ENCODE measurements around the gene MYPOP. TPM values are rescaled to one million over a fixed set of nuclear protein-coding genes. Genes with fewer than 3 reads are reported as not detected.

The MYPOP gene, protein sequence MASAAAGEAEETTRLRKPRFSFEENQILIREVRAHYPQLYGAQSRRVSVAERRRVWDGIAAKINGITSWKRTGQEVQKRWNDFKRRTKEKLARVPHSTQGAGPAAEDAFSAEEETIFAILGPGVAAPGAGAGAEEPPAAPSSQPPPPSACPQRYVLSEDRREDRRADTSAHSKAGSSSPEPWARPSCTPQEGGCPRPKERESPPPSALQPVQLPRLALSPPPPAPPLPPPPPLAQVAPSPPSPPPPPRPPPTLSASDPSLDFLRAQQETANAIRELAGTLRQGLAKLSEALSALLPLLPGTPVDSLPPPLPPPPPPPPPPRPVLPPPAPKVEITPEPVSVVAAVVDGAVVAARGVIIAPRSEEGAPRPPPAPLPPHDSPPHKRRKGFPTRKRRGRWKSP
- 1.3 and 2.0 TPM in 2 replicates for total RNA-seq

DNA sequence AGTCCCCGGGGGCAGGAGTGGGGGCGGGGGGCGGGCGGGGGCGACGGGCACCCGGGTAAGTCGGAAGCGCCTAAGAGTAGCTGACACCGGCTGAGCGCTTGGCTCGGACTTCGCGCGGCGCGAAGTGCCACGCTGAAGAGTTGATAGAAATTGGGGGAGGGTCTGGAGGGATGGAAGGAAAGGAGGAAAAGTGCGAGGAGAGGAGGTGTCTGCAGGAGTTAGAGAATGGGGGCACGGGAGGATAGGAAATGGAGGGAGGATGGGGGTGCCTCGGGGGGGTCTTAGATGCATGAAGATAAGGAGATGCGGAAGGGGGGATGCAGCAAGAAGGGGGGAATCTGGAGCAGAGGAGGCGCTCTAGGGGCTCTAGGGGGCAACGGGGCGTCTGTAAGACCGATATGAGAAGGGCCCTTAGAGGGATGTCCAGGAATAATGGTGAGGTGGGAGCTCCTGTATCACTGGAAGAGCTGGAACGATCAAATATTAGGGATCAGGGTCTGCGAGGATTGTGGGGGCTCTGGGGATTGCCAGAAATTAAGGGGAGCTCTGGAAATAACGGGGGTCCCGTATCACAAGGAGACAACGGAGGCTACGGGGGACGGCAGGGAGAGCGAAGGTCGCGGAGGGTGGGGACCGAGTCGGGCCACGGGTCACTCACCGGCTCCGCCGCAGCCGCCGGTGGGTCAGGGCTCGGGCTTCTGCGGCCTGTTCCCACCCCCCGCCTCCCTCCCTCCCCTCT, at the start of gene MYPOP:
TSS of gene MYPOP (minus strand) at position 702 of the 739 bp plus-strand sequence. CDS start 840 bp downstream, outside the sequence.
- peak within 1 kb of the TSS; percentile 91 for H3K4me3 ChIP-seq (ENCODE audit: low read depth, low read length)
- TF ChIP-seq CTCF (conservative IDR thresholded peaks at IDR 0.05; ENCODE audit: low read depth, low read length): no peak

GRCh38 chr19:45947926-45948325, 45.5 kb upstream of the MYPOP start:
- no peak for TF ChIP-seq CTCF (conservative IDR thresholded peaks at IDR 0.05; ENCODE audit: low read depth, low read length)

More for the DNA sequence above, at the start of gene MYPOP:
- no peak for DNase-seq (ENCODE audit: low read depth)

DNA sequence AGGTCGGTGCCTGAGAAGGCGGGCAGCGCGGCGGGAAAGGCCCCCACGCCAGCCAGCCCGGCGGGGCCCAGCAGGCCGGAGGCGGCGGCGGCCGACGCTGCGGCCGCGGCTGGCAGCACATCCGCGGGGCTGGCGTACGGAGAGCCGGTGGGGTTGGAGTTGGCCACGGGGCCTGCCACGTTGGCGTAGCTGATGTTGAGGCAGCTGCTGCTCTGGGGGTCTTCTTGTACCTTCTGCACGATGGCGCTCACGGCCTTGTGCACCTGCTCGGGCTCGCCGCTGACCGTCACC, 38.0 kb upstream of the MYPOP start:
- no peak for DNase-seq (ENCODE audit: low read depth)
- H3K4me3 ChIP-seq (ENCODE audit: low read depth, low read length): no peak overlapping the region
- no peak for TF ChIP-seq CTCF (conservative IDR thresholded peaks at IDR 0.05; ENCODE audit: low read depth, low read length)

More at GRCh38 chr19:45947926-45948325, 45.5 kb upstream of the MYPOP start:
- peak; percentile 10 for DNase-seq (ENCODE audit: low read depth)
- no peak overlapping the region for H3K4me3 ChIP-seq (ENCODE audit: low read depth, low read length)

GRCh38 chr19:45939792-45940514, 37.5 kb upstream of the MYPOP start:
- H3K4me3 ChIP-seq (ENCODE audit: low read depth, low read length): no peak overlapping the region
- TF ChIP-seq CTCF (conservative IDR thresholded peaks at IDR 0.05; ENCODE audit: low read depth, low read length): no peak

DNA sequence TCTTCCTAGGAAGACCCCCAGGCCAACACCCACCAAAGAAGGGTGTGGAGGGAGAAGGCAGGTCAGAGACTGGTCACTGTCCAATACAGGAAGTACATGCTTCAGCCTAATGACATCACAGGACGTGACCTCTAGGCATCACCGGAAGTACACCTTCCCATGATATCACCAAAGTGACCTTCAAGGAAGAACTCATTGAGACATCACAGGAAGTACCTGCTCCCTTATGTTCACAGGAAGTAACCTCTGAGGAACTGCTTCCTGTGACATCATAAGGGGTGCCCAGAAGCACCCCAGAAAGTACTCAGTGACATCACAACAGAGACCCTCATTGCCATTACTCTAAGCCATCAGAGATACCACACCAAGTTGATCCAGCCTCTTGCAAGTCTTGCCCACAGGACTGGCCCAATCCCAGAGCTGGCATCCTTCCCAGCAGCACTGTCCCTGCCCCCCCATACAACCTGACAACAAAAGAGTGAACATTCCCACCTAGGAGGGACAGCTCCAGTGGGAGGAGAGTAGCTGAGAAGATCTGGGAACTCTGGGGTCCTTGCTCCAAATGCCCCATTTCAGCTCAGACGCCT, 36.4 kb upstream of the MYPOP start:
- H3K4me3 ChIP-seq (ENCODE audit: low read depth, low read length): no peak overlapping the region
- no peak for TF ChIP-seq CTCF (conservative IDR thresholded peaks at IDR 0.05; ENCODE audit: low read depth, low read length)
- DNase-seq (ENCODE audit: low read depth): no peak

More at GRCh38 chr19:45939792-45940514, 37.5 kb upstream of the MYPOP start:
- DNase-seq (ENCODE audit: low read depth): no peak

- no peak for DNase-seq (ENCODE audit: low read depth)
- TF ChIP-seq CTCF (conservative IDR thresholded peaks at IDR 0.05; ENCODE audit: low read depth, low read length): no peak
Observed at GRCh38 chr19:45935267-45935666, 32.9 kb upstream of the MYPOP start.

More at GRCh38 chr19:45935267-45935666, 32.9 kb upstream of the MYPOP start:
- no peak overlapping the region for H3K4me3 ChIP-seq (ENCODE audit: low read depth, low read length)
